KG1 (cell line): ENCODE measurements around the gene PHKA2.

Experiments used
- DNase-seq: peaks from one replicate; lab custom pipeline; 2025; lab: John Stamatoyannopoulos, UW

Gene PHKA2

GRCh38 chrX:18927558-18927957 lies 56.4 kb downstream of the PHKA2 start:
- DNase-seq: no peak

GRCh38 chrX:18924507-18925088 lies 59.3 kb downstream of the PHKA2 start:
- DNase-seq: no peak

- no peak for DNase-seq
These were observed 63.3 kb downstream of the PHKA2 start for GRCh38 chrX:18920566-18920965.

- DNase-seq: no peak
These were observed 63.8 kb downstream of the PHKA2 start for GRCh38 chrX:18920079-18920478.

- DNase-seq: no peak
These were observed 66.1 kb downstream of the PHKA2 start for GRCh38 chrX:18917831-18918230.

GRCh38 chrX:18906286-18906685 lies 77.6 kb downstream of the PHKA2 start:
- DNase-seq: no peak

GRCh38 chrX:18900401-18900976 lies 83.4 kb downstream of the PHKA2 start:
- DNase-seq: no peak

- DNase-seq: no peak
These were observed 84.0 kb downstream of the PHKA2 start for GRCh38 chrX:18899796-18900380.

GRCh38 chrX:18898492-18898891 lies 85.4 kb downstream of the PHKA2 start:
- no peak for DNase-seq

GRCh38 chrX:18898091-18898490 lies 85.8 kb downstream of the PHKA2 start:
- DNase-seq: no peak

GRCh38 chrX:18897611-18898010 lies 86.3 kb downstream of the PHKA2 start:
- no peak for DNase-seq

GRCh38 chrX:18896680-18897544 lies 87.0 kb downstream of the PHKA2 start:
- no peak for DNase-seq

GRCh38 chrX:18895189-18895951 lies 88.5 kb downstream of the PHKA2 start:
- no peak for DNase-seq

- DNase-seq: no peak
These were observed 89.8 kb downstream of the PHKA2 start for GRCh38 chrX:18894156-18894555.

- DNase-seq: no peak
These were observed 90.4 kb downstream of the PHKA2 start for GRCh38 chrX:18893536-18893935.

GRCh38 chrX:18892899-18893298 lies 91.0 kb downstream of the PHKA2 start:
- DNase-seq: no peak

GRCh38 chrX:18891548-18891945 lies 92.4 kb downstream of the PHKA2 start:
- no peak for DNase-seq

- no peak for DNase-seq
These were observed 93.0 kb downstream of the PHKA2 start for GRCh38 chrX:18890724-18891547.

GRCh38 chrX:18890049-18890381 lies 93.9 kb downstream of the PHKA2 start:
- no peak for DNase-seq

GRCh38 chrX:18889346-18890048 lies 94.4 kb downstream of the PHKA2 start:
- no peak for DNase-seq

- DNase-seq: no peak
These were observed 95.6 kb downstream of the PHKA2 start for GRCh38 chrX:18888281-18888680.
